ENCODE data around the gene PFN1.

GRCh38 chr17:4994081-4994595 is 45.8 kb upstream of the PFN1 start:
- no peak for TF ChIP-seq EZH2phosphoT487 (IDR thresholded peaks at IDR 0.05; ENCODE audit: borderline replicate concordance, low read length)
- TF ChIP-seq CTCF (IDR thresholded peaks at IDR 0.05; ENCODE audit: low read depth, low read length, poor library complexity, severe bottlenecking), result no peak

Measured in DOHH2 (cell line).